GM06990 (cell line): ENCODE measurements around the gene CLDN11.
A peak's percentile ranks its signal among the peaks of the same experiment; 100 is the strongest.

Experiments used
- DNase-seq: peaks from one replicate; pipeline ENCODE4 v3.0.0-alpha.2; 2011; ENCODE audit not compliant: insufficient read length; ENCODE audit errors: extremely low read depth
- H3K27me3 ChIP-seq: replicated peaks from 2 replicates; pipeline ENCODE4 v1.6.0; 2011; ENCODE audit warnings: low read length; ENCODE audit not compliant: control insufficient read depth, insufficient read depth
- H3K36me3 ChIP-seq: 2 replicates; pipeline ENCODE4 v1.5.1; 2011; ENCODE audit warnings: low read length; ENCODE audit not compliant: control insufficient read depth, insufficient read depth
- H3K4me3 ChIP-seq: replicated peaks from 2 replicates; pipeline ENCODE4 v1.5.1; 2011; ENCODE audit warnings: low read depth, mild to moderate bottlenecking, control low read depth, low read length
- CTCF ChIP-seq: IDR thresholded peaks from 2 replicates; pipeline ENCODE4 v1.5.1; 2011; ENCODE audit warnings: low read length, control low read depth, mild to moderate bottlenecking, inconsistent platforms; ENCODE audit not compliant: insufficient read depth, poor library complexity, severe bottlenecking

The CLDN11 gene

GRCh38 chr3:170418422-170419398 is at the start of gene CLDN11:
CLDN11 (plus strand) TSS chr3:170418868; CDS start chr3:170419067, 199 bp downstream.
- DNase-seq = no peak

GRCh38 chr3:170368921-170369320 is 49.7 kb upstream of the CLDN11 start:
- Histone ChIP-seq H3K27me3 (no peaks in the 10 kb centered on the region), H3K4me3 (no peak overlapping the region), H3K36me3 (no peaks in the 10 kb centered on the region)
- TF ChIP-seq CTCF = no peak
- no peak for DNase-seq

More at GRCh38 chr3:170418422-170419398, at the start of gene CLDN11:
- no peaks in the 10 kb centered on the region; the same call in none of the 2 replicates for H3K27me3 ChIP-seq
- no peak for TF ChIP-seq CTCF
- peak within 1 kb of the TSS; percentile 37 for H3K4me3 ChIP-seq
- no peaks in the 10 kb centered on the region for H3K36me3 ChIP-seq

GRCh38 chr3:170372190-170372879 is 46.3 kb upstream of the CLDN11 start:
- TF ChIP-seq CTCF = no peak
- no peak for DNase-seq
- no peaks in the 10 kb centered on the region for H3K36me3 ChIP-seq

GRCh38 chr3:170383567-170383966 is 35.1 kb upstream of the CLDN11 start:
- Histone ChIP-seq H3K36me3 (peaks cover 3% of the 10 kb centered on the region), H3K27me3 (no peaks in the 10 kb centered on the region), H3K4me3 (no peak overlapping the region)
- DNase-seq = no peak
- no peak for TF ChIP-seq CTCF

More at GRCh38 chr3:170372190-170372879, 46.3 kb upstream of the CLDN11 start:
- Histone ChIP-seq H3K27me3 (no peaks in the 10 kb centered on the region), H3K4me3 (no peak overlapping the region)

GRCh38 chr3:170386468-170386867 is 32.2 kb upstream of the CLDN11 start:
- no peak for TF ChIP-seq CTCF
- peaks cover 3% of the 10 kb centered on the region for H3K36me3 ChIP-seq
- H3K4me3 ChIP-seq = no peak overlapping the region
- no peak for DNase-seq
- no peaks in the 10 kb centered on the region for H3K27me3 ChIP-seq
